CD4-positive, alpha-beta T cell treated with Interleukin-17A for 1 hour (primary cell): Measurements from ENCODE around the gene MINDY3.
"Not testable (repeated sequence)": the region's sequence is repeated elsewhere in the genome, so short reads cannot be mapped to it uniquely, and the experiment has no call there.

Experiments
- DNase-seq: peaks from one replicate; pipeline ENCODE4 v3.0.0-alpha.2; 2020

MINDY3 gene

DNA sequence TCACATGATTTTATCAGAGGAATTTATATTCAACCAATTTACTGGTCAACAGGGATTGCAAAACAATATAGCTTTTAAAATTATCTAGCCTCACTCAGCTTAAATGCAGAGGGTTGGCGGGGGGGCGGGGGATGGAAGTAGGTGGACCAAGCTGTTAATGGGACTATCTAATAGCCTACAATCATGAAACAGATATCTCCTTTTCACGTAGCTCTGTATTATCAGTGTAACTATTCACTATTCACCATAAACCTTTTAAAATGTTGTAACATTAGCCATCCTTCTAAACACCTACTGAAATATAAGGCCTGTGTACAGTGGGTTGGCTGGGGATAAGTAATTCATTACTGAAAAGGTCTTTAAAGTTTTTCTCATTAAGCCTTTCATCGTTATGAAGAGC is 56.2 kb downstream of the MINDY3 start:
- no peak for DNase-seq

DNA sequence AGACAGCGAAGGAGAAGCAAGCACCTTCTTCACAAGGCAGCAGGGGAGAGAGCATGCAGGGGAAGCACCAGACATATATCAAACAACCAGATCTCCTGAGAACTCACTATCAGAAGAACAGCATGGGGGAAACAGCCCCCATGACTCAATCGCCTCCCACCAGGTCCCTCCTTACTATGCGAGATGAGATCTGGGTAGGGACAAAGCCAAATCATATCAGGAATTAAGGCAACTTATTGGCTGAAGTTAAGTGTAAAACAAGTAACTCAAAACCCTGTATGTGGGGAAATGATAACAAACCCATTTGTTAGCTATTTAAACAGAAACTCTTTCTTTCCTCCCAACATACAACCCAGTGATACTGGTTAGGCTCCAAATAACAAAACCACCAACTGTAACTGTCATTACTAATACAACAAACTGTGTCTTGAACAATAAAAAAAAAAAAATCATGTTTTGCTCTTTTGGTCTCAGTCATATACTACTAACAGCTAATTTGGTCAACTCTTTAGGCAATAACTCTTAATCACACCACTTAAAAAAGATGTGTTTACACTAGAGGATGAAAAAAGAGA is 57.8 kb downstream of the MINDY3 start:
- DNase-seq, result no peak

- no peak for DNase-seq
These were observed 58.7 kb downstream of the MINDY3 start for GRCh38 chr10:15801641-15802040.

GRCh38 chr10:15801147-15801546 is 59.2 kb downstream of the MINDY3 start:
- no peak for DNase-seq

DNA sequence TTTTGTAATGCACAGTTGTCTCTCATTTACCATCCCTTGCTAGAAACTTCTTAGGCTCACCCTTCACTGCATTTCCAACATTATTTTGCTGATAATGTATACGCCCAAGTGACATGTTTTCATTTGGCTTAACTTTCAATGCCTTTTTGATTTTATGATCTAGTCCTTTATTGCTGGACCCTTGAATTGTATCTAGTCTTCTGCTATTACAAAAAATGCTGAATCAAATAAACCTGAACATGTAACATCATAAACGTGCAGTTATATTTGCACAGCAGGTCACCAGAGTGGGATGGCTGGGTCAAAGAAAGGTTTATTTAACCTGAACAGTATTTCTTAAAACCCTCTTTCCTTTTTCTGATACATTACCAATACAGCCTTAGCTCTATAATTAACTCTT is 63.0 kb downstream of the MINDY3 start:
- DNase-seq, result no peak

GRCh38 chr10:15796762-15797161 is 63.5 kb downstream of the MINDY3 start:
- no peak for DNase-seq

DNA sequence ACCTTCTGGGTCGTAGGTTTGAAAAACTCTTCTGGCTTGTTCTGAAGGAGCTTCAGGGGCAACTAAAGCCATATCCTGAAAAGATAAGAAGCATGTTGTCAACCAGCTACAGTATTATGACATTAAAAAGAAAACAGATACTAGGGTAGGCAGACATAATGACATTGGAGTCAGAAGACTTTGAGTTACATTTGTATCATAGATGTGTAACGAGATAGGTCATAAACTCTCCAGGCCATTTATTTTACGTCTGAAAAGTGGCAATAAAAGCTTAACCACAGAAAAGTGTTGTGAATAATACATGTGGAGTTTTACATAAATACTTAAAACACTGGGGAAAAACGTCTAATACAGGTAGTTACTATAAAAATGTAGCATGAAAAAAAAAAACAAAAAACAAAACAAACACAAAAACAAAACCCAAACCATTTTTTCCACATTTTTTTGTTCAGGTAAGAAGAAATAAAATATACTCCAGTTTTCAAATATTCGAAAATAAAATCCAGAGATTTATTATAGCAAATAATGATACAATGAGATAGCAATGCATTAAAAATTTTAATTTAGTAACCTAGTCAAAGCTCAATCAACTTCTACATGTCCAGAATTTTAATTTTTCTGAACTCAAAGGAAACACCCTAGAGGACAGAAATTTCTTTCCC is 64.1 kb downstream of the MINDY3 start:
- DNase-seq, result no peak

GRCh38 chr10:15795036-15795792 is 65.1 kb downstream of the MINDY3 start:
- DNase-seq, result no peak

GRCh38 chr10:15794569-15794968 is 65.7 kb downstream of the MINDY3 start:
- no peak for DNase-seq

- DNase-seq, result no peak
These were observed 66.6 kb downstream of the MINDY3 start for GRCh38 chr10:15793664-15794063.

GRCh38 chr10:15792777-15793176 is 67.5 kb downstream of the MINDY3 start:
- DNase-seq, result no peak

DNA sequence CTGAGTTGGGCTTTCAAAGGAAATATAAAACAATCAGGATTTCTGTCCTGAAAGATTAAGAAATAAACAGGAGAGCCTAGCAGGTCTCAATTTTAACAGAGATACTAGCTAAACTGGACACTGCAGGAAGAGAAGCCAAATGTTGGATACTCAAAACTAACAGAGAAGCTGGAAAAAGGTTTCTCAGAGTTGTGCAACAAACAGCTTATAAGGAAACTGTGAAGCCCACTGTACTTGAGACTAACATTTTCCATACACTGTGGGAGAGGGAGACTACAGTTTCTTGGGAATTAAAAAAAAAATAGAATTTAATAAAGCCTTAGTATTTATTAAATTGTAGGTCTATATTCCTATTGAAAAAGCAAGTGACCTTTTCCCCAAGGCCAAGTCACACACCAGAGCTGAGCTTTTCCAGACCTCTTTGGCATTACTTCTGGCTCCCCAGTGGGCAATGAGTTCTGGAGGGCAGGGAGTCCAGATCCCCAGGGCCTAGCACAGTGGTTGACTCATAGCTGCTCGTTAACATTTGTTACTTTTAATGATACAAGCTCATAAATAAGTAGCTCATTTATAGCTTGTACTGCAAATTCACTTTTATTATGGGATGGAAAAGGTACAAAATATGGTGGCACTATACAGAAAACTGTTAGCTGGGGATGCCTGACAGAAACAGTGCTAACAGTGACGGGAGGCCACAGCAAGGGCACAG is 68.3 kb downstream of the MINDY3 start:
- DNase-seq, result no peak

- no peak for DNase-seq
These were observed 70.3 kb downstream of the MINDY3 start for GRCh38 chr10:15789793-15790525.

- no peak for DNase-seq
These were observed 72.9 kb downstream of the MINDY3 start for GRCh38 chr10:15787426-15787825.

DNA sequence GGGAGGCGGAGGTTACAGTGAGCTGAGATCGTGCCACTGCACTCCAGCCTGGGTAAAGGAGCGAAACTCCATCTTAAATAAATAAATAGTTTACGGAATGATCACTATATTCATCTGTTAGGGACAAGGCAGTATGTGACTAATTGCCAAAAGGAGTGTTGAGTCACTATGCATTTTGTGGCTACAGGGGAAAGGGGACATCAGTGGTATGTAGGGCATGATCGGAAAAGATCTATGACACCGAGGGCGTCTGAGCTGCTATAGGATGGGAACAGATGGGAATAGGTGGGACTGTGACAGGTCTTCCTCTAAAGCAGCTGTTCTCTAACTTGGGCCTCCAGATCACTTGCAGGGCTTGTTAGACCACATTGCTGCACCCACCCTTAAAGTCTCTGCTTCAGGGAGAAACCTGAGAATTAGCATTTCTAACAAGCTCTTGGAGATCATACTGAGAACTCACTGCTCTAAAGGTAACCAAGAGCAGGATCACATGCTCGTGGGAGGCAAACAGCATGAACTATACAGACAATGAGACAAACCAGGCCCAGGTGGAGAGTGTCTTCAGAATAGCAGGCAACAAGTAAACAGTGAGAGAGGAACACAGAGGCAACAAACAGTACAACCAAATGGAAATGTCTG is 75.5 kb downstream of the MINDY3 start:
- DNase-seq, result no peak

DNA sequence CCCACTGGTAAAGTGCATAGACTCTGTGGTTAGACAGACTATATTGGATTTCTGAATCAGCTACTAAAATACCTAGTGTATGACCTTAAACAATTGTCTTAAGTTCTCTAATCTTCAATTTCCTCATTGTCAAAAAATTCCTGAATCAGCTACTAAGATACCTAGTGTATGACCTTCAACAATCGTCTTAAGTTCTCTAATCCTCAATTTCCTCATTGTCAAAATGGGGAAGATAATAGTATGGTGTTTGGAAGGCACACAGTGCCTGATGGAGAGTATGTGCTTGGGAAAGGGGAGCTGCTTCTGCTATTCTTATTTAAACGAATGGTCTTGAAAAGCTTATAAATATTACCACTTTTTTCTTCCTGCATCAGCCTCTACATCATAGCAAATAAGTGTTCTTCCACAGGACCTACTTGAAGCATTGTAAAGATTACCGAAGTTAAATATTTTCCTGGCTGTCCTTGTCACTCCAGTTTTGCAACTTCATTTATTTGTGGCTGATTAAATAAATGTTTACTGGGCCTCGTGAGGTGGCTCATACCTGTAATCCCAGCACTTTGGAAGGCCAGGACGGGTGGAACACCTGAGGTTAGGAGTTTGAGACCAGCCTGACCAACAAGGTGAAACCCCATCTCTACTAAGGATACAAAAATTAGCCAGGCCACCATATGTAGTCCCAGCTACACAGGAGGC is 76.2 kb downstream of the MINDY3 start:
- DNase-seq, result no peak

- DNase-seq, result no peak
These were observed 77.5 kb downstream of the MINDY3 start for GRCh38 chr10:15782851-15783250.

GRCh38 chr10:15781381-15781960 is 78.8 kb downstream of the MINDY3 start:
- no peak for DNase-seq

- no peak for DNase-seq
These were observed 79.8 kb downstream of the MINDY3 start for GRCh38 chr10:15780353-15781135.

- DNase-seq, result no peak
These were observed 84.8 kb downstream of the MINDY3 start for GRCh38 chr10:15775513-15775912.

DNA sequence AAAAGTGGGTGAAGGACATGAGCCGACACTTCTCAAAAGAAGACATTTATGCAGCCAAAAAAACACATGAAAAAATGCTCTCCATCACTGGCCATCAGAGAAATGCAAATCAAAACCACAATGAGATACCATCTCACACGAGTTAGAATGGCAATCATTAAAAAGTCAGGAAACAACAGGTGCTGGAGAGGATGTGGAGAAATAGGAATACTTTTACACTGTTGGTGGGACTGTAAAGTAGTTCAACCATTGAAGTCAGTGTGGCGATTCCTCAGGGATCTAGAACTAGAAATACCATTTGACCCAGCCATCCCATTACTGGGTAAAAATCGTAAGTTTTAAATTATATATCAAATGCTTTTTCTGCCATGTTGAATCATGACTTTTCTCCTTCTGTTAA is 85.8 kb downstream of the MINDY3 start:
- DNase-seq, result not testable (repeated sequence)
